ENCODE measurements around the gene ROPN1L.
"Not testable (repeated sequence)": the region's sequence is repeated elsewhere in the genome, so short reads cannot be mapped to it uniquely, and the experiment has no call there.

Gene ROPN1L

GRCh38 chr5:10503321-10503720 is 61.6 kb downstream of the ROPN1L start:
- no peak for DNase-seq

- no peak for DNase-seq
These were observed 62.5 kb downstream of the ROPN1L start for GRCh38 chr5:10503997-10504793.

- no peak for DNase-seq
These were observed 63.9 kb downstream of the ROPN1L start for GRCh38 chr5:10505517-10506095.

- no peak for DNase-seq
These were observed 64.9 kb downstream of the ROPN1L start for GRCh38 chr5:10506535-10506934.

GRCh38 chr5:10507575-10508096 is 66.0 kb downstream of the ROPN1L start:
- DNase-seq, result no peak

DNA sequence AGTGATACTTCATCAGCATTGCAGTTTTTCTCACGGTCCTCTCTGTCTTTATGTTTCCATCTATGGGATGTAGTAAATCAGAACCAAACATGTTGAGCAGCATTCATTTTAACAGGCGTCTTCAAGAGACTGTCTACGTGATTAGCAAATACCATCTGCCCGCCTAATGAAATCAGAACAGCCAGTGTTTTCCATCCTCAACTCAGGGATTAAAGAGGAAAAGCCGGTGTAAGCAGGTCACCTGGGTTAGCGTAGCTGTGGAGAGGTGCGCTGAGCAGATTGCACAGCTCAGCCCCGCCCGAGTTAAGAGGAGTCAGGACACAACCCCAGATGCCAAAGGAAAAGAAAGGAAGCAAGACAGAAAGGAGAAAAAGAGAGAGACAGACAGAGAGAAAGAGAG is 67.9 kb downstream of the ROPN1L start:
- peak; percentile 74 for DNase-seq

DNA sequence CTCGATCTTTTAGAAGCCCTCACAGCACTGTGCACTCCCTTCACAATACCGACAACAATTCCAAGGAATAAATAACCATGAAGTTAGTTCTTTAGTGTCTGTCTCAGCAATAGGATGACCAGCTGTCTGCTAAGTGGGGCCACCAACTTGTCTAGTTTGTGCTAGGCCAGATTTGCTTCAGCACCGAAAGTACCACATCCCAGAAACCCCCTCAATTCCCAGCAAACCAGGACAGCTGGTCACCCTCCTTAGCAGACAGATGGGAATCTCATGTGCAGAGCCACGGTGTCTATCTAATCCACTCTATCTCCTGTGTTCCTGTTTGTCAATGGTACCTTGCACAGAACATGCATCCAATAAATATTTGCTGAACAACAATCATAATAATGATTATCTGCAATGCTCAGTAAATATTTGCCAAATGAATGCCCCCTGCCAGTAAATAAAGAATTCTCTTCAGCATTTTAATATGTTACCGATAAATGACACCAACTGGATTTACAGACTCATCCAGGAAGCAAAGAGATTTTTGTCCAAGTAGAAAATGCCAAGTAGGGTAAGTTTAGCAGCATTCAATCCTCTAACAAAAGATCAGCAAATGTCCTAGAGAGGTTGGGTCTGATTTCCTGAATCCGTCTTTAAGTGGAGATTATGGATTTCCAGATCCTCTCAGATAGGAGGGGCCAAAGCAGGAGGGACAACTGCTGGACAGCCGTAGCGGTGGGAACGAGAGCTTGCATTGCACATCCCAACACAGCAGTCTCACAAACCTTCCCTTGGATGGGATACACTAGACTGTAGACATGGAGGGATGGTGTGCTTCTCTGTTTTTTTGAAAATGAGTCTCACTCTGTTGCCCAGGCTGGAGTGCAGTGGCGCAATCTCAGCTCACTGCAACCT is 70.3 kb downstream of the ROPN1L start:
- peak; percentile 60 for DNase-seq

GRCh38 chr5:10513501-10514442 is 72.1 kb downstream of the ROPN1L start:
- DNase-seq, result no peak

- not testable (repeated sequence) for DNase-seq
These were observed 72.9 kb downstream of the ROPN1L start for GRCh38 chr5:10514572-10514971.

Data from DMS 273 treated with DMSO at 0.1 percent for 48 hours (cell line).